ENCODE measurements around the gene CNNM2. TPM values are rescaled to one million over a fixed set of nuclear protein-coding genes. Genes with fewer than 3 reads are reported as not detected.

Gene CNNM2
- total RNA-seq, 1 experiment from 2014 or later, result 23.1 TPM

GRCh38 chr10:102894466-102895213, 23.5 kb upstream of the CNNM2 start:
- TF ChIP-seq CTCF (IDR thresholded peaks at IDR 0.05 in 2 of 3, conservative IDR thresholded peaks at IDR 0.05 in 1 of 3; ENCODE audit: borderline replicate concordance in 1 of 3, insufficient read depth in 1 of 3, low read depth in 2 of 3, low read length in 2 of 3), result no peak
- no peak for TF ChIP-seq RAD21 (IDR thresholded peaks at IDR 0.05; ENCODE audit: low read depth)
- no peak for TF ChIP-seq POLR2A (IDR thresholded peaks at IDR 0.05; ENCODE audit: borderline replicate concordance, extremely low read depth, insufficient read depth, insufficient read length)
- TF ChIP-seq YY1 (IDR thresholded peaks at IDR 0.05; ENCODE audit: extremely low read depth, insufficient replicate concordance, low read depth, low read length), result no peak
- TF ChIP-seq REST (IDR thresholded peaks at IDR 0.05; ENCODE audit: low read depth), result no peak
- TF ChIP-seq TCF7L2 (IDR thresholded peaks at IDR 0.05; ENCODE audit: borderline replicate concordance, extremely low read depth, insufficient read depth, insufficient read length), result no peak
- no peak for TF ChIP-seq ZBTB33 (IDR thresholded peaks at IDR 0.05; ENCODE audit: extremely low read depth, insufficient replicate concordance, low read length)
- TF ChIP-seq EGR1 (IDR thresholded peaks at IDR 0.05; ENCODE audit: low read depth), result no peak
- TF ChIP-seq ZNF274 (IDR thresholded peaks at IDR 0.05; ENCODE audit: low read depth, low read length), result no peak
- no peak for TF ChIP-seq CEBPB (IDR thresholded peaks at IDR 0.05; ENCODE audit: low read depth)
- no peak for TF ChIP-seq SIN3A (IDR thresholded peaks at IDR 0.05; ENCODE audit: low read depth)
- TF ChIP-seq EZH2phosphoT487 (IDR thresholded peaks at IDR 0.05; ENCODE audit: borderline replicate concordance), result no peak
- TF ChIP-seq ZFX (IDR thresholded peaks at IDR 0.05), result no peak
- no peak for TF ChIP-seq FOSL1 (IDR thresholded peaks at IDR 0.05; ENCODE audit: low read depth)
- no peak for TF ChIP-seq SRF (IDR thresholded peaks at IDR 0.05; ENCODE audit: low read depth)
- TF ChIP-seq JUND (IDR thresholded peaks at IDR 0.05), result no peak
- DNase-seq (ENCODE audit: low read depth, low spot score) (no peak), ATAC-seq (no peak)
- H3K4me3 ChIP-seq (replicated peaks in 1 of 2; ENCODE audit: low read depth in 1 of 2, low read length in 2 of 2), result no peak overlapping the region
- POLR2A ChIA-PET, result no interaction called here
- no peak overlapping the region for H2AFZ ChIP-seq (ENCODE audit: low read depth, low read length, poor library complexity, severe bottlenecking)
- no peaks in the 10 kb centered on the region for H3K9me3 ChIP-seq (ENCODE audit: control insufficient read depth in 1 of 2, insufficient read depth in 1 of 2, low read depth in 1 of 2, low read length in 2 of 2)
- intact Hi-C loops (cut with micrococcal nuclease), result no loop called here
- H3K9me2 ChIP-seq (ENCODE audit: insufficient read depth), result no peaks in the 10 kb centered on the region
- CTCF ChIA-PET, result no interaction called here
- no peaks in the 10 kb centered on the region for H3K27me3 ChIP-seq (ENCODE audit: insufficient read depth, low read length)
- no peak overlapping the region for H3K27ac ChIP-seq (ENCODE audit: low read depth, low read length)
- H3K4me2 ChIP-seq (ENCODE audit: low read length), result no peak overlapping the region
- no peaks in the 10 kb centered on the region for H3K79me2 ChIP-seq (ENCODE audit: insufficient read depth, low read length)
- no peaks in the 10 kb centered on the region for H3K36me3 ChIP-seq (ENCODE audit: control insufficient read depth in 1 of 2, insufficient read depth in 2 of 2, low read length in 2 of 2)
- no peaks in the 10 kb centered on the region for H3K4me1 ChIP-seq (ENCODE audit: control insufficient read depth in 1 of 2, insufficient read depth in 2 of 2, low read length in 2 of 2)
- no peak overlapping the region for H3K9ac ChIP-seq (ENCODE audit: low read length)
- RAD21 ChIA-PET (ENCODE audit: low non-redundant PET in 1 of 2, low total read pairs in 2 of 2, uncharacterized antibody in 2 of 2, unreplicated experiment in 2 of 2), result no interaction called here
- no peaks in the 10 kb centered on the region for H4K20me1 ChIP-seq (ENCODE audit: insufficient read depth)
- no TSS peak for BruUV-seq (replicated peaks)
